Esophagus muscularis mucosa (tissue), 4 donors: Measurements from ENCODE around the gene RNASEH1. TPM values are rescaled to one million over a fixed set of nuclear protein-coding genes. Genes with fewer than 3 reads are reported as not detected.
A peak's percentile ranks its signal among the peaks of the same experiment; 100 is the strongest.

Source experiments
- DNase-seq: peaks from one replicate; pipeline ENCODE4 v3.0.0-alpha.2; 2017; ENCODE audit errors: extremely low spot score
- H3K27ac ChIP-seq, 4 donors: fragments of 200-600 bp; sonication (generic); replicated peaks in 1 of 4; 1 replicate in 3 of 4; 2 replicates in 1 of 4; pipeline ENCODE4 v1.5.1; 2016 to 2019; ENCODE audit warnings: mild to moderate bottlenecking in 1 of 4
- H3K27me3 ChIP-seq, 4 donors: fragments of 200-600 bp; sonication (generic); one replicate each; pipeline versions ENCODE4 v1.5.1 to v1.6.0; 2016 to 2019
- H3K36me3 ChIP-seq, 4 donors: fragments of 200-600 bp; sonication (generic); one replicate each; pipeline ENCODE4 v1.5.1; 2016 to 2019
- H3K4me1 ChIP-seq, 4 donors: fragments of 200-600 bp; sonication (generic); one replicate each; pipeline ENCODE4 v1.5.1; 2016 to 2019
- H3K4me3 ChIP-seq, 4 donors: fragments of 200-600 bp; sonication (generic); 1 replicate in 2 of 4; 2 replicates in 2 of 4; pipeline ENCODE4 v1.5.1; 2016 to 2019; ENCODE audit warnings: mild to moderate bottlenecking in 4 of 4, moderate library complexity in 1 of 4
- H3K9me3 ChIP-seq, 4 donors: fragments of 200-600 bp; sonication (generic); 1 replicate in 3 of 4; 2 replicates in 1 of 4; pipeline ENCODE4 v1.5.1; 2016 to 2019
- CTCF ChIP-seq, 3 experiments: fragments of 200-600 bp in 2 of 3; fragments of 450-650 bp in 1 of 3; sonication (generic) in 2 of 3; IDR thresholded peaks; one replicate each; pipeline ENCODE4 v1.5.1; 2017 to 2019; ENCODE audit warnings: antibody characterized with exemption in 3 of 3, mild to moderate bottlenecking in 2 of 3, moderate library complexity in 1 of 3
- EP300 ChIP-seq: sonication (generic); formaldehyde crosslinking; IDR thresholded peaks from one replicate; pipeline ENCODE4 v1.6.1; 2017; ENCODE audit warnings: antibody characterized with exemption
- POLR2A ChIP-seq: fragments of 450-650 bp; IDR thresholded peaks from one replicate; pipeline ENCODE4 v1.6.1; 2017; ENCODE audit warnings: antibody characterized with exemption, moderate library complexity, mild to moderate bottlenecking, low read depth
- POLR2AphosphoS5 ChIP-seq, 2 donors: sonication (generic); formaldehyde crosslinking; IDR thresholded peaks; one replicate each; pipeline ENCODE4 v1.6.1; 2017; ENCODE audit warnings: antibody characterized with exemption in 2 of 2
- WGBS: methylation state at CpG from one replicate; pipeline ENCODE4 v1.1.5; 2018; 5-methylcytosine and 5-hydroxymethylcytosine counted together
- intact Hi-C: fragments of 100-400 bp; cut with DNase I; formaldehyde crosslinking; loops from one replicate; pipeline ENCODE4 v1.15.1; 2023
- total RNA-seq, 4 donors: library from RNA; depleted of rRNA; stranded (reverse); fragments of >200 nt; gene quantifications; one replicate each; pipeline versions ENCODE4 v1.1.0 to v1.2.1, GENCODE V29; 2016

The RNASEH1 gene
- total RNA-seq, 4 donors from 2014 or later: 30.2 to 36.5 (median 34.5) TPM

- no peak for TF ChIP-seq EP300
- TF ChIP-seq POLR2A: no peak
- no peak for TF ChIP-seq POLR2AphosphoS5 (IDR thresholded peaks at IDR 0.05)
- no peak for TF ChIP-seq CTCF (IDR thresholded peaks at IDR 0.05)
- H3K36me3 ChIP-seq: peaks cover 0 to 5% (median 0%) of the 10 kb centered on the region in 4 donors
- WGBS: 88% methylated on average over 6 of the region's 6 CpGs
- no peak overlapping the region for H3K4me3 ChIP-seq
- H3K27ac ChIP-seq: no peak overlapping the region
- H3K9me3 ChIP-seq: no peaks in the 10 kb centered on the region
- intact Hi-C loops: no loop called here
- H3K27me3 ChIP-seq: no peaks in the 10 kb centered on the region
- DNase-seq: no peak
- H3K4me1 ChIP-seq: no peaks in the 10 kb centered on the region
These were observed 7.0 kb upstream of the RNASEH1 start for GRCh38 chr2:3565117-3565516.

GRCh38 chr2:3563521-3563976 lies 5.4 kb upstream of the RNASEH1 start:
- intact Hi-C loops: no loop called here
- no peak overlapping the region for H3K27ac ChIP-seq
- TF ChIP-seq POLR2A (no peak), POLR2AphosphoS5 (IDR thresholded peaks at IDR 0.05) (no peak), CTCF (IDR thresholded peaks at IDR 0.05) (no peak), EP300 (no peak)
- peaks cover 8 to 10% (median 9%) of the 10 kb centered on the region in 4 donors for H3K4me1 ChIP-seq
- WGBS: 92% methylated on average over 5 of the region's 5 CpGs
- no peaks in the 10 kb centered on the region for H3K9me3 ChIP-seq
- DNase-seq: no peak
- peaks cover 0 to 9% (median 0%) of the 10 kb centered on the region in 4 donors for H3K36me3 ChIP-seq
- no peak overlapping the region for H3K4me3 ChIP-seq
- H3K27me3 ChIP-seq: no peaks in the 10 kb centered on the region

GRCh38 chr2:3557639-3558204 lies 411 bp downstream of the RNASEH1 start:
- WGBS: 2% methylated on average over 15 of the region's 40 CpGs
- peaks cover 19 to 24% (median 21%) of the 10 kb centered on the region in 4 donors for H3K4me1 ChIP-seq
- DNase-seq: no peak
- H3K36me3 ChIP-seq: peaks cover 36 to 50% (median 38%) of the 10 kb centered on the region in 4 donors
- TF ChIP-seq EP300: no peak
- TF ChIP-seq CTCF (IDR thresholded peaks at IDR 0.05): no peak
- TF ChIP-seq POLR2AphosphoS5 (IDR thresholded peaks at IDR 0.05): no peak
- no peak for TF ChIP-seq POLR2A
- intact Hi-C loops: loop anchor here (2.0 kb wide), 1 partner anchor 17 kb away; the partner anchor contains the start of gene RPS7
- H3K4me3 ChIP-seq: peak overlapping the region; percentile 83 to 92 (median 86)
- H3K27ac ChIP-seq: peak overlapping the region; percentile 88 to 96 (median 96)
- H3K9me3 ChIP-seq: no peaks in the 10 kb centered on the region
- no peaks in the 10 kb centered on the region for H3K27me3 ChIP-seq

GRCh38 chr2:3553946-3554345 lies 4.2 kb downstream of the RNASEH1 start:
- Histone ChIP-seq H3K9me3 (no peaks in the 10 kb centered on the region), H3K4me3 (no peak overlapping the region), H3K27me3 (no peaks in the 10 kb centered on the region), H3K4me1 (peaks cover 14 to 19% (median 16%) of the 10 kb centered on the region in 4 donors), H3K36me3 (peaks cover 62 to 79% (median 73%) of the 10 kb centered on the region in 4 donors), H3K27ac (no peak overlapping the region)
- TF ChIP-seq POLR2A: no peak
- no peak for TF ChIP-seq CTCF (IDR thresholded peaks at IDR 0.05)
- TF ChIP-seq EP300: no peak
- TF ChIP-seq POLR2AphosphoS5 (IDR thresholded peaks at IDR 0.05): no peak
- intact Hi-C loops: no loop called here
- 86% methylated on average over 10 of the region's 10 CpGs for WGBS
- no peak for DNase-seq

- no peaks in the 10 kb centered on the region for H3K27me3 ChIP-seq
- H3K36me3 ChIP-seq: peaks cover 82 to 100% (median 98%) of the 10 kb centered on the region in 4 donors
- no peak for DNase-seq
- intact Hi-C loops: no loop called here
- WGBS: 94% methylated on average over 2 of the region's 2 CpGs
- no peak overlapping the region for H3K27ac ChIP-seq
- no peaks in the 10 kb centered on the region for H3K9me3 ChIP-seq
- no peaks in the 10 kb centered on the region for H3K4me1 ChIP-seq
- no peak for TF ChIP-seq EP300
- no peak for TF ChIP-seq POLR2AphosphoS5 (IDR thresholded peaks at IDR 0.05)
- TF ChIP-seq POLR2A: no peak
- no peak for TF ChIP-seq CTCF (IDR thresholded peaks at IDR 0.05)
- no peak overlapping the region for H3K4me3 ChIP-seq
These were observed 10.2 kb downstream of the RNASEH1 start for GRCh38 chr2:3547915-3548314.
